Neural progenitor cell (in vitro differentiated cells): ENCODE measurements around the gene RERG. TPM values are rescaled to one million over a fixed set of nuclear protein-coding genes. Genes with fewer than 3 reads are reported as not detected.

Experiments used
- DNase-seq: peaks from one replicate; pipeline ENCODE4 v3.0.0-alpha.2; 2016; ENCODE audit warnings: low spot score
- H2AFZ ChIP-seq: fragments of 200-600 bp; sonication (generic); replicated peaks from 2 replicates; pipeline ENCODE4 v1.6.1; 2016; ENCODE audit warnings: antibody characterized with exemption
- H3F3A ChIP-seq: fragments of 200-600 bp; sonication (generic); 2 replicates; pipeline ENCODE4 v1.6.1; 2016; ENCODE audit warnings: antibody characterized with exemption, low read depth
- H3K27ac ChIP-seq: fragments of 200-600 bp; sonication (generic); 2 replicates; pipeline ENCODE4 v1.5.1; 2016; ENCODE audit warnings: mild to moderate bottlenecking
- H3K27me3 ChIP-seq: fragments of 200-600 bp; sonication (generic); 2 replicates; pipeline ENCODE4 v1.6.1; 2016; ENCODE audit warnings: mild to moderate bottlenecking, moderate library complexity
- H3K36me3 ChIP-seq: fragments of 200-600 bp; sonication (generic); 2 replicates; pipeline ENCODE4 v1.5.1; 2016
- H3K4me1 ChIP-seq: fragments of 200-600 bp; sonication (generic); 2 replicates; pipeline ENCODE4 v1.6.1; 2016; ENCODE audit warnings: mixed run types
- H3K4me2 ChIP-seq: fragments of 200-600 bp; sonication (generic); 2 replicates; pipeline ENCODE4 v1.6.1; 2016
- H3K4me3 ChIP-seq: fragments of 200-600 bp; sonication (generic); 2 replicates; pipeline ENCODE4 v1.5.1; 2016
- H3K79me2 ChIP-seq: fragments of 200-600 bp; sonication (generic); 2 replicates; pipeline ENCODE4 v1.6.1; 2016; ENCODE audit warnings: low read depth
- H3K9ac ChIP-seq: fragments of 200-600 bp; sonication (generic); 2 replicates; pipeline ENCODE4 v1.6.1; 2016
- H3K9me3 ChIP-seq: fragments of 200-600 bp; sonication (generic); 2 replicates; pipeline ENCODE4 v1.5.1; 2016; ENCODE audit warnings: low read depth
- H4K20me1 ChIP-seq: fragments of 200-600 bp; sonication (generic); 2 replicates; pipeline ENCODE4 v1.6.1; 2016; ENCODE audit warnings: low read depth
- H3K27ac Mint-ChIP-seq: 3 replicates; pipeline ENCODE4 v1.8.0; 2021; ENCODE audit warnings: mixed read lengths
- H3K27me3 Mint-ChIP-seq: 2 replicates; pipeline ENCODE4 v1.8.0; 2022; ENCODE audit warnings: low read depth, mild to moderate bottlenecking, inconsistent platforms, moderate library complexity, mixed read lengths; ENCODE audit not compliant: insufficient read depth
- H3K36me3 Mint-ChIP-seq: 3 replicates; pipeline ENCODE4 v1.8.0; 2021; ENCODE audit warnings: mixed read lengths
- H3K4me1 Mint-ChIP-seq: 3 replicates; pipeline ENCODE4 v1.8.0; 2021; ENCODE audit warnings: mixed read lengths
- H3K4me3 Mint-ChIP-seq: 3 replicates; pipeline ENCODE4 v1.8.0; 2021; ENCODE audit warnings: mild to moderate bottlenecking, moderate library complexity, mixed read lengths
- H3K9me3 Mint-ChIP-seq: 3 replicates; pipeline ENCODE4 v1.8.0; 2020; ENCODE audit warnings: mixed read lengths
- EZH2 ChIP-seq: fragments of 200-600 bp; sonication (generic); IDR thresholded peaks from 2 replicates; pipeline ENCODE4 v1.6.1; 2017; ENCODE audit warnings: antibody characterized with exemption, mild to moderate bottlenecking, moderate library complexity
- EZH2phosphoT487 ChIP-seq: fragments of 200-600 bp; sonication (generic); IDR thresholded peaks from 2 replicates; pipeline ENCODE4 v1.6.1; 2017; ENCODE audit warnings: antibody characterized with exemption
- total RNA-seq: library from RNA; depleted of rRNA; stranded (reverse); fragments of >200 nt; gene quantifications from 2 replicates; pipeline ENCODE4 v1.2.3, GENCODE V29; 2015; ENCODE audit warnings: low replicate concordance
- TF ChIP-seq, protein P1 (sequence below): fragments of 200-600 bp; sonication (generic); IDR thresholded peaks from 2 replicates; pipeline ENCODE4 v1.5.1; 2017; ENCODE audit warnings: antibody characterized with exemption, mild to moderate bottlenecking

The RERG gene
- total RNA-seq, 1 donor from 2014 or later, result 0.06 TPM

DNA sequence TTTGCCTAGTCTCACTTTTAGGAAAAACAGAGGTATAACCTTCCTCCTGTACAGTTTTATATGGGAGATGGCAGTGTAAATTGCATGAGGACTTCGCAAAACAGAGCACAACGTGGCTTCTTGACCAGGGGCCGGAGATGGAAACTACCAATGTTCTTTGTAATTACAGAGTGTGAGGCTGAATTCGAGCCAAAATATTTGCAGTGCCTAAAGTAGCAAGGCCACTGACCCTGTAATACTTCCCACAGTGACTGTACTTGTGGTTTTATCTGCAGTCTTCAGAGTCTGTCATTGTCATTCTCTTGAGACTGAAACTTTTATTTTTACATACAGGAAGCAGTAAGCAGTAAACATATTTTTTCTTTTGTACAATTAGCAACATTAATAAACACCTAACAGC is 98.9 kb downstream of the RERG start:
- no peak overlapping the region for H3K27ac Mint-ChIP-seq
- TF ChIP-seq, protein P1, sequence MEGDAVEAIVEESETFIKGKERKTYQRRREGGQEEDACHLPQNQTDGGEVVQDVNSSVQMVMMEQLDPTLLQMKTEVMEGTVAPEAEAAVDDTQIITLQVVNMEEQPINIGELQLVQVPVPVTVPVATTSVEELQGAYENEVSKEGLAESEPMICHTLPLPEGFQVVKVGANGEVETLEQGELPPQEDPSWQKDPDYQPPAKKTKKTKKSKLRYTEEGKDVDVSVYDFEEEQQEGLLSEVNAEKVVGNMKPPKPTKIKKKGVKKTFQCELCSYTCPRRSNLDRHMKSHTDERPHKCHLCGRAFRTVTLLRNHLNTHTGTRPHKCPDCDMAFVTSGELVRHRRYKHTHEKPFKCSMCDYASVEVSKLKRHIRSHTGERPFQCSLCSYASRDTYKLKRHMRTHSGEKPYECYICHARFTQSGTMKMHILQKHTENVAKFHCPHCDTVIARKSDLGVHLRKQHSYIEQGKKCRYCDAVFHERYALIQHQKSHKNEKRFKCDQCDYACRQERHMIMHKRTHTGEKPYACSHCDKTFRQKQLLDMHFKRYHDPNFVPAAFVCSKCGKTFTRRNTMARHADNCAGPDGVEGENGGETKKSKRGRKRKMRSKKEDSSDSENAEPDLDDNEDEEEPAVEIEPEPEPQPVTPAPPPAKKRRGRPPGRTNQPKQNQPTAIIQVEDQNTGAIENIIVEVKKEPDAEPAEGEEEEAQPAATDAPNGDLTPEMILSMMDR, result no peak
- TF ChIP-seq EZH2 (no peak), EZH2phosphoT487 (no peak)
- H3K4me3 Mint-ChIP-seq, result no peak overlapping the region
- H2AFZ ChIP-seq, result no peak overlapping the region
- H3K4me2 ChIP-seq, result no peak overlapping the region
- no peak overlapping the region for H3K9ac ChIP-seq
- H3K36me3 Mint-ChIP-seq, result no peaks in the 10 kb centered on the region
- no peaks in the 10 kb centered on the region for H3K9me3 Mint-ChIP-seq
- no peaks in the 10 kb centered on the region for H3F3A ChIP-seq
- no peak for DNase-seq
- no peak overlapping the region for H3K27ac ChIP-seq
- H3K36me3 ChIP-seq, result no peaks in the 10 kb centered on the region
- H3K4me1 ChIP-seq, result no peaks in the 10 kb centered on the region
- H3K27me3 ChIP-seq, result no peaks in the 10 kb centered on the region
- H3K27me3 Mint-ChIP-seq, result no peaks in the 10 kb centered on the region
- H3K9me3 ChIP-seq, result no peaks in the 10 kb centered on the region
- H4K20me1 ChIP-seq, result no peaks in the 10 kb centered on the region
- no peak overlapping the region for H3K4me3 ChIP-seq
- H3K79me2 ChIP-seq, result no peaks in the 10 kb centered on the region
- H3K4me1 Mint-ChIP-seq, result peaks cover 12% of the 10 kb centered on the region

DNA sequence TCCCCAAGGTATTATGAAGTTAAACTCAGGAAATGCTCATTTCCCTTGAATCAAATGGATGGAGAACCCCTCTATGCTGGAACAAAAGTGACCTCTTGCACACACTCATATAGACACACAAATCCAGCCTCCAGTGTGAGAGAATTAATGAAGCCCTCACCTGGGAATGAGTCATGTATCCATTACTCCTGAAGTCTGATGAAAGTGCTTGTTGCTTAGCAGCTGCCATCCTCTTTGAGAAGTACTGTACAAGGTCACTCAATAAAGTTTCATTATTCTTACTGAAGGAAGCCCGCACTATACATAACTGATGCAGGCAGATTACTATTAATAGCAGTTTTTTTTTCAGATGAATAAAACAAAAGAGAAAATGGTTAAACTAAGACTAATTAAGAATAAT is 102.3 kb downstream of the RERG start:
- H3K9me3 ChIP-seq, result no peaks in the 10 kb centered on the region

DNA sequence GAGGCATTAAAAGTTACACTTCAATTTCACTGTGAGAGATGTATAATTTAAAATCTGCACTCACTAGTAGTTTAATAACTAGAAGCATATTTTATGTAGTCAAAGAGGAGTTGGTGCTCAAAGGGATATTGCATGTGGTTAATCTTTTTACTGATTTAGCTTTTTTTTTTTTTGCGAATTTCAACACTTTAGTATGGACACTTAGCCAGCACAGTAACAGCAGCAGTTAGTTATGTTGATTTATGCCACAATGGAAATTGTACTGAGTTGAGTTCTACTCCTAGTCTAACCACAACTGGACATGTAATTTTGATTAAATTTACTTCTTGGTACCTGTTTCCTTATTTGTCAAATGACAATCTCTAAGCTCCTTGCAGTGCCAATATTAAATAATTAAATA is 104.2 kb downstream of the RERG start:
- Histone ChIP-seq H3K9me3 (no peaks in the 10 kb centered on the region), H3F3A (no peaks in the 10 kb centered on the region), H3K79me2 (no peaks in the 10 kb centered on the region), H3K27me3 (no peaks in the 10 kb centered on the region), H3K4me2 (no peak overlapping the region), H4K20me1 (no peaks in the 10 kb centered on the region), H3K36me3 (no peaks in the 10 kb centered on the region), H3K9ac (no peak overlapping the region), H3K4me1 (peaks cover 5% of the 10 kb centered on the region), H3K4me3 (no peak overlapping the region), H3K27ac (no peak overlapping the region), H2AFZ (no peak overlapping the region)
- H3K9me3 Mint-ChIP-seq, result no peaks in the 10 kb centered on the region
- no peaks in the 10 kb centered on the region for H3K27me3 Mint-ChIP-seq
- no peak overlapping the region for H3K4me3 Mint-ChIP-seq
- TF ChIP-seq, protein P1, result no peak
- TF ChIP-seq EZH2phosphoT487 (no peak), EZH2 (no peak)
- H3K4me1 Mint-ChIP-seq, result peaks cover 27% of the 10 kb centered on the region
- no peaks in the 10 kb centered on the region for H3K36me3 Mint-ChIP-seq
- H3K27ac Mint-ChIP-seq, result no peak overlapping the region
- no peak for DNase-seq

More for the DNA sequence above, 102.3 kb downstream of the RERG start:
- H3K4me3 Mint-ChIP-seq, result no peak overlapping the region
- H3K27ac Mint-ChIP-seq, result no peak overlapping the region
- TF ChIP-seq EZH2, result no peak
- TF ChIP-seq EZH2phosphoT487, result no peak
- H3K27me3 Mint-ChIP-seq, result no peaks in the 10 kb centered on the region
- Histone ChIP-seq H3K79me2 (no peaks in the 10 kb centered on the region), H2AFZ (no peak overlapping the region), H3K9ac (no peak overlapping the region), H3K27ac (no peak overlapping the region), H3K27me3 (no peaks in the 10 kb centered on the region), H3K4me2 (no peak overlapping the region), H3F3A (no peaks in the 10 kb centered on the region), H3K36me3 (no peaks in the 10 kb centered on the region), H4K20me1 (no peaks in the 10 kb centered on the region), H3K4me3 (no peak overlapping the region), H3K4me1 (peaks cover 5% of the 10 kb centered on the region)
- H3K36me3 Mint-ChIP-seq, result no peaks in the 10 kb centered on the region
- no peak for DNase-seq
- peaks cover 29% of the 10 kb centered on the region for H3K4me1 Mint-ChIP-seq
- H3K9me3 Mint-ChIP-seq, result no peaks in the 10 kb centered on the region

DNA sequence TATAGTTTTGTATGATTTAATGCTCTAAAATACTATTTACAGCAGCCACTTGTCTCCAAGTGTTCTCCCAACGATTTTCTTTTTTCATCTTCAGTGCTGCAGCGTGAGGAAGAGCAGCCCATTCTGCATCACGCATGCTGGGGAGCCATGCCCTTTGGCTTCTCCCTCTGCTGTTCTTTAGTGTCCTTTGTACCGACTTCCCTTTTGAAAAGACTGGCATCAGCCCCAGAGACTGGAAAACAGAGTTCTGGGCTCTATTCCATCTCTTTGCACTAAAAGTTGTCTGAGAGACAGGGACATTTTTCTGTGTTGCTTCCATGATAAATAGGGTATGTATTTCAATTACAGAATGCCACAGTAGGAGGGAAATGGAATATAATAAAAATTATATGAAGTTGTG is 105.1 kb downstream of the RERG start:
- H3K4me2 ChIP-seq, result peak overlapping the region; percentile 19
- H3K27me3 ChIP-seq, result no peaks in the 10 kb centered on the region
- no peaks in the 10 kb centered on the region for H3K36me3 ChIP-seq
- peaks cover 5% of the 10 kb centered on the region for H3K4me1 ChIP-seq
- no peaks in the 10 kb centered on the region for H3K79me2 ChIP-seq
- peak; percentile 34 for DNase-seq
- Mint-ChIP-seq H3K4me1 (peaks cover 27% of the 10 kb centered on the region), H3K36me3 (no peaks in the 10 kb centered on the region), H3K27me3 (no peaks in the 10 kb centered on the region), H3K9me3 (no peaks in the 10 kb centered on the region), H3K27ac (peak overlapping the region; percentile 90), H3K4me3 (no peak overlapping the region)
- no peak overlapping the region for H3K9ac ChIP-seq
- H3K9me3 ChIP-seq, result no peaks in the 10 kb centered on the region
- no peak overlapping the region for H3K27ac ChIP-seq
- no peak overlapping the region for H3K4me3 ChIP-seq
- TF ChIP-seq EZH2phosphoT487 (no peak), EZH2 (no peak)
- TF ChIP-seq, protein P1, result no peak
- H4K20me1 ChIP-seq, result no peaks in the 10 kb centered on the region
- no peaks in the 10 kb centered on the region for H3F3A ChIP-seq
- H2AFZ ChIP-seq, result no peak overlapping the region
